ENCODE results near the gene TMEM237.
"Not testable (repeated sequence)": the region's sequence is repeated elsewhere in the genome, so short reads cannot be mapped to it uniquely, and the experiment has no call there.

Gene TMEM237, protein sequence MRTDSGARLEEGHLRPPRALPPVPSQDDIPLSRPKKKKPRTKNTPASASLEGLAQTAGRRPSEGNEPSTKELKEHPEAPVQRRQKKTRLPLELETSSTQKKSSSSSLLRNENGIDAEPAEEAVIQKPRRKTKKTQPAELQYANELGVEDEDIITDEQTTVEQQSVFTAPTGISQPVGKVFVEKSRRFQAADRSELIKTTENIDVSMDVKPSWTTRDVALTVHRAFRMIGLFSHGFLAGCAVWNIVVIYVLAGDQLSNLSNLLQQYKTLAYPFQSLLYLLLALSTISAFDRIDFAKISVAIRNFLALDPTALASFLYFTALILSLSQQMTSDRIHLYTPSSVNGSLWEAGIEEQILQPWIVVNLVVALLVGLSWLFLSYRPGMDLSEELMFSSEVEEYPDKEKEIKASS

DNA sequence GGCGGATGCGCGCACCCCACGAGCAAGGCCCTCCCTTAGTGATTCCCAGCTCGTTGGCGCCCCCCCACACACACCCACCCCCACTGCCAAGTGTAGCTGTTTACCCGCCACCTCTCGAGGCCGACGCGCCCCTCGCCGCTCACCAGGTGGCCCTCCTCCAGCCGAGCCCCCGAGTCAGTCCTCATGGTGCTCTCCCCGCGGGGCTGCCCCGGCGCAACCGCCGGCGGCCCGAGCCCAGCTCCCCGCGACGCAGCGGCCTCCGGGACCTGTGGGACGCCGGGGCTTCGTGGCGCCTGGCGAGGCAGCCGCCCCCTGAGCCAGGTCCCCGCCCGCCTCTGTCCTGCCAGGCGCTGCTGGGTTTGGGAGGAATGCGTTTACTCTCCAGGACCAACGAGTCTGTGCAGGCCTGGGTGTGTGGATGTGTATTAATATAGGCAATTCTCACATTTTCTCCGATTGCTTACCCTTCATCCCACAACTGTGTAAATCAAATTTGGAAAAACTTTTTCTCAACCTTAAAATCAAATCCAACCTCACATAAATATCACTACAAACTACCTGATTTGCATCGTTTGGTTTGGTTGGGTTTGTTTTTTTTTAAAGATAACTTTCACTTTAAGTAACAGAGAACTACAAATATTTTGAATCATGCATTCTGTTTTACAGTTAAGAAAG is at the start of gene TMEM237:
Gene TMEM237, minus strand, starts transcription at position 288 of the 675 bp plus-strand sequence. Its CDS starts 103 bp downstream, at position 185.
- DNase-seq (ENCODE audit: low spot score) = no peak

DNA sequence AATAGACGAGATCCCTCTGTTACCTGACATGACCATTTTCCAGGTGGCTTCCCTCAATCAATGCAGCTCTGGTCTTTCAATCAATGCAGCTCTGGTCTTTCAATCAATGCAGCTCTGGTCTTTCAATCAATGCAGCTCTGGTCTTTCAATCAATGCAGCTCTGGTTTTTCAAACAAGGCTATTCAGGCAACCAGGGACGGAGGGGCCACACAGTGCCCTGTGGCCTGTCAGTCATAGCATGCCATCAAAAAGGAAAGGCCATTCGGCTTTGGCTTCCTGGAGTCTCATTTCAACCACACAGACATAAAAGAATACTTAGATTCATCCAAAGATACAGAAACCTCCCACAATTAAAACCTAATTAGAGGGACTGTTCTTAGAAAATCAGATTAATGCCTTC is 41.9 kb upstream of the TMEM237 start:
- no peak for DNase-seq (ENCODE audit: low spot score)

DNA sequence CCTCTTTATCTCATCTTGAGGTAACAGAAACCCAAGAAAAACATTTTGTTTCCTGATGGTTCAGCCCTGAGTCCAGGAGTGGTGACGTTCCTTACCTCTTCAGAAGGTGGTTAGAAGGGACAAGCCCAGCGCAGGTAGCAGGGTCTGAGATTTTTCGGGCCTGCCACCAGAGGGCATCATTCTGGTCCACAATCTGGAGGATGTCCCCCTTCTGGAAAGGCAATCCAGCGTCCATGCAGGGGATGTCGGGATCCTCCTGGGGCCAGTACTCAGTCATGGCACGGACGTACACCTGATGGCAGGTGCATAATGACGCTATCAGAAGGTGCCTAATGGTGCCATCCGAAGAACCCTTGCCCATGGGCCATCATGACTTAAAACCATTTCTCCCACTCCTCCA is 37.4 kb upstream of the TMEM237 start:
- peak; percentile 21 for DNase-seq (ENCODE audit: low spot score)

- DNase-seq (ENCODE audit: low spot score) = no peak
Measured at GRCh38 chr2:201678401-201678800, 35.1 kb upstream of the TMEM237 start.

- DNase-seq (ENCODE audit: low spot score) = no peak
Measured at GRCh38 chr2:201675454-201675853, 32.2 kb upstream of the TMEM237 start.

GRCh38 chr2:201674794-201675193 is 31.5 kb upstream of the TMEM237 start:
- no peak for DNase-seq (ENCODE audit: low spot score)

DNA sequence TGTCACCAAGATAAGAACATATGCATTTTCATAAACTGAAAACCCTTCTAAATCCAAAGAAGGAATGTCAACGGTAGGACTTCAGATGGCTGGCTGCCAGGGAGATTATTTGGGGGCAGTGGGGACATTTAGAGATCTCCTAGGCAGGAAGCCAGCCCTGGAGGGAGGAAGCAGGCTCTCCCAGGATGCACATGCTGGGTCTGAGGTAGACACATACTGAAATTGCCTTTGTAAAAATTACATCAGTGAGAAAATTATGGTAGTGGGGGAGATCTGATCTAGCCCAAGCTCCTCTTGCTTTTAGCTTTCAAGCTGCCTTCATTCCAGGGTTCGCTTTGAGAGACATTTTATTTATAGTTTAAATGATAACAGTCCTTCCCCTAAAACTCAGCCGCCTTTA is 31.0 kb upstream of the TMEM237 start:
- DNase-seq (ENCODE audit: low spot score) = no peak

- no peak for DNase-seq (ENCODE audit: low spot score)
Measured at GRCh38 chr2:201673546-201673945, 30.2 kb upstream of the TMEM237 start.

DNA sequence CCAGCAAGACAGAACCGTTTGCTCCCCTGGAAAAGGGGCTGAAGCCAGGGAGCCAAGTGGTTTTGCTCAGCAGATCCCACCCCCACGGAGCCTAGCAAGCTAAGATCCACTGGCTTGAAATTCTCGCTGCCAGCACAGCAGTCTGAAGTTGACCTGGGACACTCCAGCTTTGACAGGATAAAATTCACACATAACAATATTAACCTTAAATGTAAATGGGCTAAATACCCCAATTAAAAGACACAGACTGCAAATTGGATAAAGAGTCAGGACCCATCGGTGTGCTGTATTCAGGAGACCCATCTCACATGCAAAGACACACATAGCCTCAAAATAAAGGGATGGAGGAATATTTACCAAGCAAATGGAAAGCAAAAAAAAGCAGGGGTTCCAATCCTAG is 27.9 kb upstream of the TMEM237 start:
- not testable (repeated sequence) for DNase-seq (ENCODE audit: low spot score)

- no peak for DNase-seq (ENCODE audit: low spot score)
Measured at GRCh38 chr2:201669865-201670264, 26.6 kb upstream of the TMEM237 start.

DNA sequence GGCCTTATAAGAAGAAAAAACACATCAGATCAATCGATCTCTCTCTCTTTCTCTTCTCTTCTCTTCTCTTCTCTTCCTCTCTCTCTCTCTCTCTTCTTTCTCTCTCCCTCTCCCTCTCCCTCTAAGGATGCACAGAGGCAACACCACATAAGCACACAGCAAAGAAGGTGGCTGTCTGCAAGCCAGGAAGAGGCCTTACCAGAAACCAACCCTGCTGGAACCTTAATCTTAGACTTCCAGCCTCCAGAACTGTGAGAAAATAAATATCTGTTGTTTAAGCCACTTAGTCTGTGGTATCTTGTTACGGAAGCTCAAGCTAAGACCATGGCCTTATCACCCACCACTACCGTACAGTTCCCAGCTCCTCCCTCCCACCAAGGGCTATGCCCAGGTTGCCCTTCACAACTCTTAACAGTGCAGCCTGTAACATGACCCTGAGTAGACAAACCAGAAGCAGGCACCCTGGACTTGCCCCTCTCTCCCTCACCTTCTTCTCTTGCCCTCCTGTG is 25.2 kb upstream of the TMEM237 start:
- DNase-seq (ENCODE audit: low spot score) = no peak

- no peak for DNase-seq (ENCODE audit: low spot score)
Measured at GRCh38 chr2:201664334-201664733, 21.0 kb upstream of the TMEM237 start.

DNA sequence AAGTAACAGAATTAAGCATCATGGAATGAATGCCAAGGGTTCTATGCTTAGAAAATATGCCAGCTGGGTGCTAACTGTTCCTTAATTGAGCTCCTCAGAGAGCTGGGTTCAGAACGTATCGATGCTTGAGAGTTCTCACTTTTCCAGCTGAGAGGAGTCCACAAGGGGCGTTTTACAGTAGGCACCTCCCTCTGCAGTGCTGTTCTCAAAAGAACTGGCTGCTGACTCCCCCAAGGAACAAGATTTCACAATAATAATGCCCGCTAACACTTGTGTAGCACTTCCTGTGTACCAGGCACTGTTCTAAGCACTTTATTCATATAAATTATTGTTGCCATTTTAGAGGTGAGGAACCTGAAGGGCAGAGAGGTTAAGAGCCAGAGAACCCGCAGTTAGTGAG is 18.1 kb upstream of the TMEM237 start:
- no peak for DNase-seq (ENCODE audit: low spot score)

GRCh38 chr2:201660293-201660895 is 17.1 kb upstream of the TMEM237 start:
- no peak for DNase-seq (ENCODE audit: low spot score)

- DNase-seq (ENCODE audit: low spot score) = no peak
Measured at GRCh38 chr2:201656740-201657139, 13.4 kb upstream of the TMEM237 start.

DNA sequence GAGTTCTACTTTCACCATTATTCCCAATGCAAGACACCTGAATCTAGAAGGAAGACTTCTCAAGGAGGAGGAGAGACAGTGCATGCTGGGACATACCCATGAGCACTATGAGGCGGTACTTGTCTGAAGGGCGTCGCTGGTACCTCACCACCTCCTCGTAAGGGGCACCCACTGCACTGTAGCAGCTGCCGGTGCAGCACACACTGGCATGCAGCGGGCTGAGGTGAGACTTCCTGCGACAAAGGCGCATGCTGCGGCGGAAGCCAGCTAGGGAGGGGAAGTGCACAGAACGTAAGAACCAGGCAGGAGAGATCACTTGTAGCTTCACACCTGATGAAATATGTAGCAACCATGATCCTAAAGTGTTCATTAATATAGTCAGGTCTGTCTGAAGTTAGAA is 12.8 kb upstream of the TMEM237 start:
- no peak for DNase-seq (ENCODE audit: low spot score)

DNA sequence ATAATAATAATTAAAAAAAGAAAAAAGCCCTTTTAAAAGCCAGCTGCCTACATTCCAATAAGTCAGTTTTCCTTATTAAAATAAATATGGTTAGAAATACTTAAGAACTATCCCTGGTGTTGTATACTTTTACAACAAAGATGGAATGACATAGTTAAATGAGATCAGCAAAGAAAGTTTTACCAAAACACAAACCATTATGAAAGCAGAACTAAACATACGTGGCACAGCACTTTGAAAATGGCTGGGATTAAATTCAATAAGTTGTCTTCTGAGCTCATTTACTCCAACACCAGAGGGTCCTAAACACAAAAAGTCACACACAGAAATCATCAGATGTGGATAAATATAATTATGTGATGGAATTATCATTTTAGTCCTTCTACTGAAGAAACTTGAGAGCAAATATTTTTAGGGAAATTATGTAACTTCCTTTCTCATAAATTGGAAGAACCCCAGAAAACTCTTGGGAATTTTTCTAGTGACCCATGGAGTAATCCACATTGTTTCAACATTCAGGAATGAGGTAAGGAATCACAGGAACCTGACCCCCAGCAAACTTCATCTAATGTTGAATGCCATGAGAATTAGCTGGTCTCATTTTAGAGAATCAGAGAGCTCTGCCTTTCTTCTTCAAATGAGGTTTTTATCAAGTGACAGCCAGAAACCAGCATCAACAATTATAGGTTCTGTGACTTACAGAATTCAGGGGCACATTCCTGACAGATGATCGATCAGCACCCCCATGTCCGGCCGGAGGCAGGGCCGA is 11.5 kb upstream of the TMEM237 start:
- DNase-seq (ENCODE audit: low spot score) = no peak

DNA sequence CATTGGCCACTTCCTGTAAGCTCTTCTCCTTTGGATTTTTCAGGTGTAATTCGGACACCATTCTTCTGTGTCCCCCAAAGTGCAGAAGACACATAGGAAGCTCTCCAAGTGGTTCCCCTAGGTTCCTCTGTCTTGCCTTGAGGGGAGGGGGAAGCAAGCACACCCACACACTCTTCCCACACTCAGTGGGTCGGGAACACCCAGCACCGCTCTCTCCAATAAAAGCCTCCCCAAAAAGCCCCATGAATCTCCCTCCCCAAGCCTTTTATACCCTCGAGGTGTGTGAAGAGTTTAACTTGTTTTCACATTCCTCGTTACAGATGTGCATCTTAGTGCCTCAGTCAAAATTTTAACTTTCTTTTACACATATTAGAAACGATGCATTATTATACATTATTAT is 9.9 kb upstream of the TMEM237 start:
- no peak for DNase-seq (ENCODE audit: low spot score)

DNA sequence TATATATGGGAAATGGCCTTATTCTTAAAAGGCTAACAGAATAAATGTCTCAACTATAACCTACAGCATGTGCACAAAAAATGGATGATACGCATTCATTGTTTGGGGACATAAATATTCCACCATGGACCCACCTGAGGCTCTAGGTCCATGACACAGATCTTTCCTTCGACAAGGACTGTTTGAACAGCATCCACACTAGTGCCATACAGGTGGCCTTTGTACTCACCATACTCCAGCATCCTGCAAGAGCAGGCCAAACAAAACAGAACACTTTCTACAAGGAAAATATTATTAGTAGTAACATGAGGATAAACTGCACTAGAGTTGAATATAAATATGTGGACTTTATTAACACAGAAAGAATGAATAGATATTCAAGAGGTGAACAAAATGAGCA is 6.1 kb upstream of the TMEM237 start:
- no peak for DNase-seq (ENCODE audit: low spot score)

DNA sequence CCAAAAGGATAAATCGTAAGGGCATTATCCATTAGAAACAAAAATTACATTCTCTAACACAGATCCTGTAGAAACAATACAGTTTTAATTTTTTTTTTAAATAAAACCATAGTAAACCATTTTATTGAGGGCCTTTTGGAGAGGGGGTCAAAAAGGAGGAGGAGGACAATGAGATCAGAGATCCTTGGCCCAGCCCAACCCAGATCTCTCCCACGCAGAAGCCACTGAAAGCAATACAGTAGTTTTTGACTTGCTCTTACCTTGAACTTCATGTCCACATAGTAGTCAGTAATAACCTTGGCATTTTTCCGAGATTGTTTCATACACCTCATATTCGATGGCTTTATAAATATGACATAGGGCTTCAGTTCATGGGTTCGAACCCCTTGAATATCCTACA is 4.1 kb upstream of the TMEM237 start:
- no peak for DNase-seq (ENCODE audit: low spot score)

DNA sequence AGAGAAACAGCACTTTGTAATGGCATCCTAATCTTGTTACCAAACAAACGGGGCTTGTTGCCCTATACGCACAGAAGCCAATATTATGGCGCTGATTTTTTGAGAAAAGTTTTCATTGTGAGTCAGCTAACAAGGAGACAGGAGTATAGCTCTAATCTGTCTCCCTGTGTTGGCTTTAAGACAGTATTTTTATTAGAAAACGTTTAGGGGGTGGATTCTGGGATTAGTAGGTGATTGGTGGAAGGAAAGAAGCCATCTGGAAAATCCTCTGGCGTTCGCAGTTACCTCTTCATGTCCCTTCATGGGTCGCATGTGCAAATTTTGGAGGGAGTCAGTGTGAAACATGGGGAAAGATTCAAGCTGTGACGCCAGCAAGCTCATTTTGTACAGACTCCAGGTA is 698 bp upstream of the TMEM237 start:
- DNase-seq (ENCODE audit: low spot score) = no peak

GRCh38 chr2:201642579-201643215 is 606 bp downstream of the TMEM237 start:
- DNase-seq (ENCODE audit: low spot score) = peak; percentile 76
